MCF 10A (cell line): ENCODE data around the gene MEF2B. TPM values are rescaled to one million over a fixed set of nuclear protein-coding genes. Genes with fewer than 3 reads are reported as not detected.

Experiments
- BruUV-seq: library from RNA; stranded (reverse); fragments of 400-500 nt; replicated peaks from 2 replicates; lab custom pipeline; 2021; lab: Mats Ljungman, UMichigan
- CTCF ChIA-PET: fragments of 300-600 bp; sonication (Branson Sonifier 250); formaldehyde crosslinking; extraction: SDS; loops from one replicate; lab custom pipeline; 2021; ENCODE audit warnings: antibody characterized with exemption, inconsistent platforms; lab: Yijun Ruan, JAX
- POLR2A ChIA-PET: fragments of 300-600, 350-650 bp; sonication (Branson Sonifier 250); formaldehyde crosslinking; extraction: SDS; loops from one replicate; lab custom pipeline; 2020; ENCODE audit warnings: antibody characterized with exemption, inconsistent platforms; lab: Yijun Ruan, JAX
- DNase-seq: peaks from one replicate; pipeline ENCODE4 v3.0.0-alpha.2; 2018; ENCODE audit not compliant: unreplicated experiment
- H3K27ac Mint-ChIP-seq: one replicate; pipeline ENCODE4 v1.8.0; 2022; ENCODE audit warnings: mild to moderate bottlenecking, low read depth, mixed read lengths; ENCODE audit not compliant: unreplicated experiment
- H3K27me3 Mint-ChIP-seq: one replicate; pipeline ENCODE4 v1.8.0; 2022; ENCODE audit warnings: mixed read lengths; ENCODE audit not compliant: insufficient read depth, unreplicated experiment
- H3K36me3 Mint-ChIP-seq: one replicate; pipeline ENCODE4 v1.8.0; 2022; ENCODE audit warnings: mild to moderate bottlenecking, moderate library complexity, mixed read lengths; ENCODE audit not compliant: insufficient read depth, unreplicated experiment
- H3K4me1 Mint-ChIP-seq: one replicate; pipeline ENCODE4 v1.8.0; 2022; ENCODE audit warnings: mixed read lengths; ENCODE audit not compliant: insufficient read depth, unreplicated experiment
- H3K4me3 Mint-ChIP-seq: one replicate; pipeline ENCODE4 v1.8.0; 2022; ENCODE audit warnings: mild to moderate bottlenecking, moderate library complexity, mixed read lengths; ENCODE audit not compliant: unreplicated experiment
- H3K9me3 Mint-ChIP-seq: one replicate; pipeline ENCODE4 v1.8.0; 2022; ENCODE audit warnings: mixed read lengths; ENCODE audit not compliant: unreplicated experiment
- CTCF ChIP-seq: fragments of 200-600 bp; IDR thresholded peaks from one replicate; pipeline ENCODE4 v1.8.0; 2022; ENCODE audit warnings: antibody characterized with exemption, mild to moderate bottlenecking; ENCODE audit not compliant: unreplicated experiment
- intact Hi-C: fragments of 100-400 bp; cut with micrococcal nuclease; formaldehyde crosslinking; loops from 2 replicates; pipeline ENCODE4 v1.14.1; 2022
- total RNA-seq: library from RNA; stranded (reverse); gene quantifications from 2 replicates; pipeline ENCODE4 v1.2.3, GENCODE V29; 2022

MEF2B gene
- total RNA-seq, 1 experiment from 2014 or later: 1.4 TPM

DNA sequence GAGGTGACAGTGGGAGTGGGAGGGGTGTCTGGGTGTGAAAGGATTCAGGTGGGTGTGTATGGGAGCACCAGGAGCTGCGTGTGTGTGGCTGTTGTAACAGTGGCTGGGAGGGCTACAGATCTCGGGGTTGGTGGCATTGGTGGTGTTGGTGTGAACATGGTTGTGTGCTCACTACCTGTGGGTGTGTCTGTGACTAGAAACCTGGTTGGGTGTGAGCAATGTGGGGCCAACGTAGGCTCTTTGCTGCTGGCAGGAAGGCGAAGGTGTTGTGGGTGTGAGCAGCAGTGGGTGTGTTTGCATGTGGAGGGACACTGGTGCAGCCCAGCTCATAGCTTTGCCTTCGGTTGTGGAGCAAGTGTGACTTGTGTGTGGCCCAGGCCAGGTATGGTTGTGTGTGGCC lies 36.9 kb upstream of the MEF2B start:
- DNase-seq: no peak
- no TSS peak for BruUV-seq
- peaks cover 13% of the 10 kb centered on the region for H3K4me1 Mint-ChIP-seq
- no peaks in the 10 kb centered on the region for H3K36me3 Mint-ChIP-seq
- no peaks in the 10 kb centered on the region for H3K9me3 Mint-ChIP-seq
- ChIA-PET CTCF (no interaction called here), POLR2A (interaction anchor here (0.6 kb wide), 3 partner anchors 190 to 884 kb away, joined by 3 read pairs; partner anchors contain the start of gene LSM4)
- H3K27me3 Mint-ChIP-seq: peaks cover 11% of the 10 kb centered on the region
- no peak overlapping the region for H3K27ac Mint-ChIP-seq
- H3K4me3 Mint-ChIP-seq: no peak overlapping the region
- no peak for TF ChIP-seq CTCF
- intact Hi-C loops: no loop called here

- H3K36me3 Mint-ChIP-seq: no peaks in the 10 kb centered on the region
- ChIA-PET POLR2A (interaction anchor here (0.6 kb wide), 1 partner anchor 245 kb away, joined by 3 read pairs; no protein-coding TSS in a partner anchor), CTCF (interaction anchor here (0.6 to 1.3 kb wide), 4 partner anchors 17 to 161 kb away, joined by 3 read pairs; no protein-coding TSS in a partner anchor)
- no peak for TF ChIP-seq CTCF
- intact Hi-C loops: no loop called here
- H3K9me3 Mint-ChIP-seq: no peaks in the 10 kb centered on the region
- no peak overlapping the region for H3K4me3 Mint-ChIP-seq
- no peak overlapping the region for H3K27ac Mint-ChIP-seq
- H3K4me1 Mint-ChIP-seq: peaks cover 13% of the 10 kb centered on the region
- no TSS peak for BruUV-seq
- H3K27me3 Mint-ChIP-seq: peaks cover 11% of the 10 kb centered on the region
- no peak for DNase-seq
Observed at GRCh38 chr19:19205416-19206410, 35.6 kb upstream of the MEF2B start.

DNA sequence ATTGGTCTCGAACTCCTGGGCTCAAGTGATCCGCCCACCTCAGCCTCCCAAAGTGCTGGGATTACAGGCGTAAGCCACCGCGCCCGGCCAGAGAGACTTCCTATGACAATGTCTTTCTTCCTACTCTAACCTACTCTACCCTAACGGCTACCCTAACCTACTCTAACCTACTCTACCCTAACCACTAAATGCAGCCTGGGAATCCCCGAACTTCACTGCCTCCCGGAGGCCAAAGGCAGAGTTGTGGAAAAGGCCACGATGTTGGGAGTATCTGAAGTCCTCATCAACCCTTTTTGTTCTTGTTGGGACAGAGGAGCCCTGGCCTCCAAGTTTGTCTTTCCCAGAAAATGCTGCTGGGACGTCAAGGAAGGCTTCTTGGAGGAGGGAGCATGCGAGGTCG lies 34.1 kb upstream of the MEF2B start:
- Mint-ChIP-seq H3K4me1 (peaks cover 13% of the 10 kb centered on the region), H3K27ac (no peak overlapping the region), H3K4me3 (peak overlapping the region; percentile 3), H3K9me3 (no peaks in the 10 kb centered on the region), H3K36me3 (peaks cover 11% of the 10 kb centered on the region), H3K27me3 (no peaks in the 10 kb centered on the region)
- POLR2A ChIA-PET: interaction anchor here (3.3 kb wide), 1 partner anchor 11 kb away, joined by 64 read pairs; the partner anchor contains the start of genes BORCS8 and RFXANK
- intact Hi-C loops: no loop called here
- BruUV-seq: no TSS peak
- CTCF ChIA-PET: interaction anchor here (0.6 kb wide), 1 partner anchor 260 kb away, joined by 3 read pairs; no protein-coding TSS in a partner anchor
- TF ChIP-seq CTCF: no peak
- no peak for DNase-seq
